ENCODE measurements around the gene GFOD1. TPM values are rescaled to one million over a fixed set of nuclear protein-coding genes. Genes with fewer than 3 reads are reported as not detected.

The GFOD1 gene
- total RNA-seq, 4 donors from 2014 or later: 12.2 to 78.2 (median 45.7) TPM

DNA sequence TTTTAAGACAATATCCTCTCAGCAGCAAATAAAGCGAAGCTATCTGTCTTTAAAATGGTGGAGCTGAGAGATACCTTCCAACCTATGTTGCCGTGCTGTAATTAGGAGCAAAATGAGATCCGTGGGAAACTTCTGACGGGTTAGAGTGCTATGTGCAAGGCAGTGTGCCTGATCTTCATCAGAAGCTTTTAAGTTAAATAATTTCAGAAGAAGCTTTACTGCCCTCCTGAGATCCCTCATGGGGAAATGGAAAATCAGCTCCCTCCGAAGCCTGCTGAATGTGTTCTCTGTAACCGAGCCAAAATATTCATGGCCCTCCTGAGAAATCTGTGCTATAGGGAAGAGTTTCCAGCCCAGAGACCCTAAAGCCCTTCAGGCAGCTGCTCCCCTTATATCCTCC is 115.3 kb downstream of the GFOD1 start:
- ATAC-seq (ENCODE audit: low FRiP score): no peak
- TF ChIP-seq, protein P1, sequence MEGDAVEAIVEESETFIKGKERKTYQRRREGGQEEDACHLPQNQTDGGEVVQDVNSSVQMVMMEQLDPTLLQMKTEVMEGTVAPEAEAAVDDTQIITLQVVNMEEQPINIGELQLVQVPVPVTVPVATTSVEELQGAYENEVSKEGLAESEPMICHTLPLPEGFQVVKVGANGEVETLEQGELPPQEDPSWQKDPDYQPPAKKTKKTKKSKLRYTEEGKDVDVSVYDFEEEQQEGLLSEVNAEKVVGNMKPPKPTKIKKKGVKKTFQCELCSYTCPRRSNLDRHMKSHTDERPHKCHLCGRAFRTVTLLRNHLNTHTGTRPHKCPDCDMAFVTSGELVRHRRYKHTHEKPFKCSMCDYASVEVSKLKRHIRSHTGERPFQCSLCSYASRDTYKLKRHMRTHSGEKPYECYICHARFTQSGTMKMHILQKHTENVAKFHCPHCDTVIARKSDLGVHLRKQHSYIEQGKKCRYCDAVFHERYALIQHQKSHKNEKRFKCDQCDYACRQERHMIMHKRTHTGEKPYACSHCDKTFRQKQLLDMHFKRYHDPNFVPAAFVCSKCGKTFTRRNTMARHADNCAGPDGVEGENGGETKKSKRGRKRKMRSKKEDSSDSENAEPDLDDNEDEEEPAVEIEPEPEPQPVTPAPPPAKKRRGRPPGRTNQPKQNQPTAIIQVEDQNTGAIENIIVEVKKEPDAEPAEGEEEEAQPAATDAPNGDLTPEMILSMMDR (IDR thresholded peaks at IDR 0.05): no peak

DNA sequence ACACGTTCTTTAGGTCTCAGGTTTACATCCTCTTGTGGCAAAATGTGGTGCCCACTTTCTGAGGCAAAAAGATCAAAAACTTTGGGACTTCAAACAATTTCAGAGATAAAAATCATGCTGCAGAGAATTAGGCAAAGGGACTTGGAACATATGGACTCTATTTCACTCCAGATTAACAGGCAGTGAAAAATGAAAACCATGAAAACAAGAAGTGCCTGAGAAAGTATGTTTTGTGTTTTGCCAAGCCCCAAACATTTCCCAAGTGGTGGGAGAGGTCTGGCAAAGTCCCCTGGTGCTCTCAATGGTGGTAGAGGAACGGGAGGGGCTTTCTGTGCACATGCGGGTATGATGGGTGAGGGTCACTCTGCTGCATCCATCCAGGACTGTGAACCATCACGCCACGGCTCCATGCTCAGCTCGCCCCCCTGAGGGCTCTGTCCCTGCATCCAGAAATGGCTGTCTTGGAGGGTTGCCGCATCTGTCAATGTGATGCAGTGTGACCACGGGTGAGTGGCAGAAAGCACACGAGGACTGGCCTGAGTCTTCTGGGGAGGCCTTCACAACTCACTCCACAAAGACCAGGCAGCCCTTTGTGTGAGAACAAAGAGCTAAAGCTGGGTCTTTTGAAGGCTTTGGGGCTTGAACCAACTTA is 115.9 kb downstream of the GFOD1 start:
- no peak for ATAC-seq (ENCODE audit: low FRiP score)

More for the DNA sequence above, 115.3 kb downstream of the GFOD1 start:
- no peak for DNase-seq (ENCODE audit: low spot score)

DNA sequence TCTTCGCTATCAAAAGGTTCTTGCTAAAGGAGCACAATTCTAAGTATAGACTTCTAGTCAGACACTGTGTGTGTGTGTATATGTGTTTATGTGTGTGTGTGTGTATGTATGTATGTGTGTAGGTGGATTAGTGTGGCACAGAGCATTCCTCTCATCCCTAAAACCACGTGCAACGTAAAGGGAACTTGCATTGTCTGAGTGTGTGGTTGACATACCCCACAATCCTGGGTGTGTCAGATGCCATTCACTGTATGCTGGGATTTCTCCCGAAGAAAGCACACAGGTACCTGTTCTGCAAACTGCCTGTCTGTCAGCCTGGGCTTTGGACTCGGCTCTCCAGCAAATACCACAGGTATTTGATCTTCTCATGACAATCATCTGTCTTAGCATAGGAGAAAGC is 116.8 kb downstream of the GFOD1 start:
- ATAC-seq (ENCODE audit: low FRiP score) (no peak), DNase-seq (ENCODE audit: low spot score) (no peak)
- TF ChIP-seq, protein P1 (IDR thresholded peaks at IDR 0.05): no peak

More for the DNA sequence above, 115.9 kb downstream of the GFOD1 start:
- no peak for DNase-seq (ENCODE audit: low spot score)
- TF ChIP-seq, protein P1 (IDR thresholded peaks at IDR 0.05): no peak

DNA sequence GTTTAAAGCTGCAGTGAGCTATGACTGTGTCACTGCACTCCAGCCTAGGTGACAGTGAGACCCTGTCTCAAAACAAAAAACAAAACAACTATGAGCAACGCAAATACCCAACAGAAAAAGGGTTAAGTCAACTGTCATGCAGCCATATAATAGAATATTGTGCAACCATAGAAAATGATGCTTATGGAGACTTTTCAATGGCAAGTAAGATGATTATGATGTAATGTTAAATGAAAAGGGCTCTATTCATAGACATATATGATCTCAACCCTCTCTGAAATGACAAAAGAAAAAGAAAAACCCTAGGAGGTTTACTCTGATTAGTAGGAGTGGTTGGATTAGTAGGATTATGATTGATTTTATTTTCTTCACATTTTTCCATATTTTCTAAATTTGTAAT is 117.8 kb downstream of the GFOD1 start:
- ATAC-seq (ENCODE audit: low FRiP score): no peak

DNA sequence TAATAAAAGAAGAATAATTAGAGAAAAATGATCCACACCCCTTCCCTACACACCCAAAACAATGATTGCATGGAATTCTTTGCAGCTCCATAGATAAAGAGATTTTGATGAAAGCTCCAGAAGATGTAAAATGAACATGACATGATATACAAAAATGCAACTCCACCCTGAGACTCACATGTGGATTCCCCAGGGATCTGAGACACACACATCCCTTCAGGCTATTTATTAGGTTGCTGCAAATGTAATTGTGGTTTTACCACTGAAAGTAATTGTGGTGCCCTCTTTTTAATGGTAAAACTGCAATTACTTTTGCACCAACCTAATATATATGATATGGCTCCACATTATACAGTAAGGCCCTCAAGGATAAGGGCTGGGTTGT is 118.7 kb downstream of the GFOD1 start:
- TF ChIP-seq, protein P1 (IDR thresholded peaks at IDR 0.05): no peak
- no peak for ATAC-seq (ENCODE audit: low FRiP score)
- no peak for DNase-seq (ENCODE audit: low spot score)

More for the DNA sequence above, 117.8 kb downstream of the GFOD1 start:
- DNase-seq (ENCODE audit: low spot score): no peak
- TF ChIP-seq, protein P1 (IDR thresholded peaks at IDR 0.05): no peak

DNA sequence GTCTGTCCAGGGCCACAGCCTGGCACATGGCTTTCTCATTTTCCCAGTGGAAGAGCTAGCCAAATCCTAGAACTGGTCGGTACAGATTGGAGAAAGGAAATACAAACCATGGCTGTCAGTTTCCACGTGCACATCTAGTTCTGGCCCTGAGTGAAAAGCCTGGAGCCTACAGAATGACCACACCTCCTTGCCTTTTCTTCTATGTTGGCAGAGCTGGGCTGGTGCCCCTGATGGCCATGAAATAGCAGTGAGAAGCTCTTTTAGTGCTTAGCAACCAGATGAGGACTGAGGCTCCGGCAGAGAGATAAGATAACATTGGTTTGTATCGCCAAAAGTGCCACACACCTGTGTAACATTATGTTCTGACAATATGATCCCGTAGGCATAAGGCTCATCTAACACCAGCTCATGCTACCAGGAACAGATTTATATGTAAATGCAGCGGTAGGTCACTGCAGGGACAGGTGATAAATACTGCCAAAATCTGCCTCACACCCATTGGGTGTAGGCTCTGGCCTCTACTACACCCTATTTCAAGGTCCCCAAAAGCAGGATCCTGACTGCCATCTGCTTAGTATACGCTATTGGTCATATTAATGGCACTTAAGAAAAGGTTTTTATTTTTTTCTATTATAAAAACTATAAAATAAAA is 119.2 kb downstream of the GFOD1 start:
- ATAC-seq (ENCODE audit: low FRiP score): no peak
- no peak for DNase-seq (ENCODE audit: low spot score)
- TF ChIP-seq, protein P1 (IDR thresholded peaks at IDR 0.05): no peak

DNA sequence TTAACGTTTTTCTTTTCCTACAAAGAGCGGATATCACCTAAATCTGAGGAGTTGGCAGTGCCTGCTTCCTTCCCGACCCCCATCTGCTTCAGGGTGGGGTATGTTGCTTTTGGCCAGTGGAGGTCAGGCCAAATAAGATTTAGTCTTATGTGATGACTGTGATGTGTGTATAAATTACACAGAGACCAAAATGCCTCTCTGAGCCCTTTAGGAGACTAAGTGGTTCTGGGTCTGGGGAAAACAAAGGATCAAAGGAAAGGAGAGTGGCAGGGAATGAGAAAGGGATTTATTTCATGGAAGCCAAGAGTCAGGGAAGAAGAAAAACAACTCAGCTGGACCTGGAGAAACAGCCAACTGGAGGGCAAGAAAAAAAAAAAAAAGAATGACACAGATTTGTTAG is 120.0 kb downstream of the GFOD1 start:
- no peak for ATAC-seq (ENCODE audit: low FRiP score)
- TF ChIP-seq, protein P1 (IDR thresholded peaks at IDR 0.05): no peak
- no peak for DNase-seq (ENCODE audit: low spot score)

Data from omental fat pad (tissue), 4 donors.